HepG2 (cell line): Measurements from ENCODE around the gene SYTL1. TPM values are rescaled to one million over a fixed set of nuclear protein-coding genes. Genes with fewer than 3 reads are reported as not detected.

Experiments
- GMEB1 ChIP-seq: sonication (generic); formaldehyde crosslinking; IDR thresholded peaks from 2 replicates; pipeline ENCODE4 v1.5.1; 2020; ENCODE audit warnings: missing genetic modification reagents, mild to moderate bottlenecking, borderline replicate concordance
- ONECUT2 ChIP-seq: sonication (generic); formaldehyde crosslinking; IDR thresholded peaks from 2 replicates; pipeline ENCODE4 v1.4.0; 2020; ENCODE audit warnings: missing genetic modification reagents
- PCBP1 ChIP-seq: fragments of 200-400 bp; formaldehyde crosslinking; IDR thresholded peaks from 2 replicates; pipeline ENCODE4 v1.6.1; 2017; ENCODE audit warnings: mild to moderate bottlenecking, low read depth, low read length, borderline replicate concordance
- RORA ChIP-seq: sonication (generic); formaldehyde crosslinking; IDR thresholded peaks from 2 replicates; pipeline ENCODE4 v1.5.0; 2020; ENCODE audit warnings: mild to moderate bottlenecking, missing genetic modification reagents, moderate library complexity
- SALL2 ChIP-seq: sonication (generic); formaldehyde crosslinking; IDR thresholded peaks from 2 replicates; pipeline ENCODE4 v1.8.1; 2023; ENCODE audit warnings: mild to moderate bottlenecking, missing genetic modification reagents, inconsistent platforms
- SCMH1 ChIP-seq: sonication (generic); formaldehyde crosslinking; IDR thresholded peaks from 2 replicates; pipeline ENCODE4 v1.9.0; 2021; ENCODE audit warnings: missing genetic modification reagents, mild to moderate bottlenecking, borderline replicate concordance
- TBX2 ChIP-seq: sonication (generic); formaldehyde crosslinking; IDR thresholded peaks from 2 replicates; pipeline ENCODE4 v1.5.0; 2020; ENCODE audit warnings: missing genetic modification reagents, mild to moderate bottlenecking, borderline replicate concordance
- ZBTB42 ChIP-seq: sonication (generic); formaldehyde crosslinking; IDR thresholded peaks from 2 replicates; pipeline ENCODE4 v1.5.0; 2020; ENCODE audit warnings: mild to moderate bottlenecking, missing genetic modification reagents
- ZFP1 ChIP-seq: IDR thresholded peaks from 2 replicates; pipeline ENCODE4 v1.6.1; 2016
- ZNF260 ChIP-seq: sonication (generic); formaldehyde crosslinking; IDR thresholded peaks from 2 replicates; pipeline ENCODE4 v1.4.0; 2020; ENCODE audit warnings: missing genetic modification reagents, low read depth, mild to moderate bottlenecking, borderline replicate concordance
- ZNF30 ChIP-seq: sonication (generic); formaldehyde crosslinking; IDR thresholded peaks from 2 replicates; pipeline ENCODE4 v1.5.0; 2020; ENCODE audit warnings: mild to moderate bottlenecking, missing genetic modification reagents
- ZNF34 ChIP-seq: sonication (generic); formaldehyde crosslinking; IDR thresholded peaks from 2 replicates; pipeline ENCODE4 v1.4.0; 2020; ENCODE audit warnings: mild to moderate bottlenecking, missing genetic modification reagents, borderline replicate concordance
- ZNF589 ChIP-seq: sonication (generic); formaldehyde crosslinking; conservative IDR thresholded peaks from 2 replicates; pipeline ENCODE4 v1.8.0; 2022; ENCODE audit warnings: mild to moderate bottlenecking, moderate library complexity, missing genetic modification reagents
- ZNF605 ChIP-seq: sonication (generic); formaldehyde crosslinking; IDR thresholded peaks from 2 replicates; pipeline ENCODE4 v1.8.0; 2022; ENCODE audit warnings: mild to moderate bottlenecking, missing genetic modification reagents
- ZNF761 ChIP-seq: sonication (generic); formaldehyde crosslinking; conservative IDR thresholded peaks from 2 replicates; pipeline ENCODE4 v1.4.0; 2020; ENCODE audit warnings: mild to moderate bottlenecking, missing genetic modification reagents
- ZNF792 ChIP-seq: IDR thresholded peaks from 2 replicates; pipeline ENCODE4 v1.6.1; 2016
- polyA plus RNA-seq, 8 experiments: library from polyadenylated mRNA; depleted of rRNA in 3 of 8; stranded (reverse) in 7 of 8; unstranded in 1 of 8; fragments of >200 nt; fragmentation: Illumina TruSeq in 4 of 8; extraction: Trizol in 4 of 8; gene quantifications; 2 replicates each; pipeline versions ENCODE4 v1.2.1 to v1.2.3, GENCODE V29; 2011 to 2016; ENCODE audit warnings: low read depth in 4 of 8, missing spikeins in 1 of 8, mixed read lengths in 1 of 8; ENCODE audit not compliant: insufficient read depth in 1 of 8
- total RNA-seq, 5 experiments: library from RNA; depleted of rRNA; stranded (reverse); fragments of >200 nt; fragmentation: Illumina TruSeq; extraction: Trizol; gene quantifications; 2 replicates each; pipeline ENCODE4 v1.2.3, GENCODE V29; 2016; ENCODE audit warnings: low read depth in 1 of 5
- TF ChIP-seq, protein P1 (sequence below): sonication (generic); formaldehyde crosslinking; IDR thresholded peaks from 2 replicates; pipeline ENCODE4 v1.4.0; 2020; ENCODE audit warnings: mild to moderate bottlenecking, missing genetic modification reagents
- TF ChIP-seq, protein P2 (sequence below): sonication (generic); formaldehyde crosslinking; IDR thresholded peaks from 2 replicates; pipeline ENCODE4 v1.4.0; 2020; ENCODE audit warnings: missing genetic modification reagents
- TF ChIP-seq, protein P3 (sequence below): sonication (generic); formaldehyde crosslinking; IDR thresholded peaks from 2 replicates; pipeline ENCODE4 v1.4.0; 2020; ENCODE audit warnings: missing genetic modification reagents

The SYTL1 gene
- total and polyA plus RNA-seq, 2 of the 13 experiments (the other 11 are each of a cell fraction or from before 2014, with no cell fraction given) = 11.1 to 17.8 TPM

- TF ChIP-seq PCBP1 = 0 out of 2 replicates have a peak, but pooled peaks have one; percentile 77
- TF ChIP-seq, protein P1, sequence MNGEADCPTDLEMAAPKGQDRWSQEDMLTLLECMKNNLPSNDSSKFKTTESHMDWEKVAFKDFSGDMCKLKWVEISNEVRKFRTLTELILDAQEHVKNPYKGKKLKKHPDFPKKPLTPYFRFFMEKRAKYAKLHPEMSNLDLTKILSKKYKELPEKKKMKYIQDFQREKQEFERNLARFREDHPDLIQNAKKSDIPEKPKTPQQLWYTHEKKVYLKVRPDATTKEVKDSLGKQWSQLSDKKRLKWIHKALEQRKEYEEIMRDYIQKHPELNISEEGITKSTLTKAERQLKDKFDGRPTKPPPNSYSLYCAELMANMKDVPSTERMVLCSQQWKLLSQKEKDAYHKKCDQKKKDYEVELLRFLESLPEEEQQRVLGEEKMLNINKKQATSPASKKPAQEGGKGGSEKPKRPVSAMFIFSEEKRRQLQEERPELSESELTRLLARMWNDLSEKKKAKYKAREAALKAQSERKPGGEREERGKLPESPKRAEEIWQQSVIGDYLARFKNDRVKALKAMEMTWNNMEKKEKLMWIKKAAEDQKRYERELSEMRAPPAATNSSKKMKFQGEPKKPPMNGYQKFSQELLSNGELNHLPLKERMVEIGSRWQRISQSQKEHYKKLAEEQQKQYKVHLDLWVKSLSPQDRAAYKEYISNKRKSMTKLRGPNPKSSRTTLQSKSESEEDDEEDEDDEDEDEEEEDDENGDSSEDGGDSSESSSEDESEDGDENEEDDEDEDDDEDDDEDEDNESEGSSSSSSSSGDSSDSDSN (CRISPR knock-in tag) = peak; percentile 92
- TF ChIP-seq ZNF792 (CRISPR knock-in tag) = peak; percentile 85; the same call in 1 of the 2 replicates
- TF ChIP-seq ZNF260 = no peak; the same call in 1 of the 2 replicates
- TF ChIP-seq GMEB1 = peak; percentile 91
- TF ChIP-seq ZFP1 = peak; percentile 77; the same call in 1 of the 2 replicates
- no peak for TF ChIP-seq RORA (CRISPR knock-in tag)
- TF ChIP-seq ZNF761 (CRISPR knock-in tag) = no peak; the same call in 1 of the 2 replicates
- TF ChIP-seq ZNF589 (CRISPR knock-in tag) = peak; percentile 67; the same call in 1 of the 2 replicates
- no peak; the same call in 1 of the 2 replicates for TF ChIP-seq ONECUT2
- TF ChIP-seq ZNF30 (CRISPR knock-in tag) = no peak
- TF ChIP-seq SALL2 (CRISPR knock-in tag) = peak; percentile 98
- TF ChIP-seq, protein P2, sequence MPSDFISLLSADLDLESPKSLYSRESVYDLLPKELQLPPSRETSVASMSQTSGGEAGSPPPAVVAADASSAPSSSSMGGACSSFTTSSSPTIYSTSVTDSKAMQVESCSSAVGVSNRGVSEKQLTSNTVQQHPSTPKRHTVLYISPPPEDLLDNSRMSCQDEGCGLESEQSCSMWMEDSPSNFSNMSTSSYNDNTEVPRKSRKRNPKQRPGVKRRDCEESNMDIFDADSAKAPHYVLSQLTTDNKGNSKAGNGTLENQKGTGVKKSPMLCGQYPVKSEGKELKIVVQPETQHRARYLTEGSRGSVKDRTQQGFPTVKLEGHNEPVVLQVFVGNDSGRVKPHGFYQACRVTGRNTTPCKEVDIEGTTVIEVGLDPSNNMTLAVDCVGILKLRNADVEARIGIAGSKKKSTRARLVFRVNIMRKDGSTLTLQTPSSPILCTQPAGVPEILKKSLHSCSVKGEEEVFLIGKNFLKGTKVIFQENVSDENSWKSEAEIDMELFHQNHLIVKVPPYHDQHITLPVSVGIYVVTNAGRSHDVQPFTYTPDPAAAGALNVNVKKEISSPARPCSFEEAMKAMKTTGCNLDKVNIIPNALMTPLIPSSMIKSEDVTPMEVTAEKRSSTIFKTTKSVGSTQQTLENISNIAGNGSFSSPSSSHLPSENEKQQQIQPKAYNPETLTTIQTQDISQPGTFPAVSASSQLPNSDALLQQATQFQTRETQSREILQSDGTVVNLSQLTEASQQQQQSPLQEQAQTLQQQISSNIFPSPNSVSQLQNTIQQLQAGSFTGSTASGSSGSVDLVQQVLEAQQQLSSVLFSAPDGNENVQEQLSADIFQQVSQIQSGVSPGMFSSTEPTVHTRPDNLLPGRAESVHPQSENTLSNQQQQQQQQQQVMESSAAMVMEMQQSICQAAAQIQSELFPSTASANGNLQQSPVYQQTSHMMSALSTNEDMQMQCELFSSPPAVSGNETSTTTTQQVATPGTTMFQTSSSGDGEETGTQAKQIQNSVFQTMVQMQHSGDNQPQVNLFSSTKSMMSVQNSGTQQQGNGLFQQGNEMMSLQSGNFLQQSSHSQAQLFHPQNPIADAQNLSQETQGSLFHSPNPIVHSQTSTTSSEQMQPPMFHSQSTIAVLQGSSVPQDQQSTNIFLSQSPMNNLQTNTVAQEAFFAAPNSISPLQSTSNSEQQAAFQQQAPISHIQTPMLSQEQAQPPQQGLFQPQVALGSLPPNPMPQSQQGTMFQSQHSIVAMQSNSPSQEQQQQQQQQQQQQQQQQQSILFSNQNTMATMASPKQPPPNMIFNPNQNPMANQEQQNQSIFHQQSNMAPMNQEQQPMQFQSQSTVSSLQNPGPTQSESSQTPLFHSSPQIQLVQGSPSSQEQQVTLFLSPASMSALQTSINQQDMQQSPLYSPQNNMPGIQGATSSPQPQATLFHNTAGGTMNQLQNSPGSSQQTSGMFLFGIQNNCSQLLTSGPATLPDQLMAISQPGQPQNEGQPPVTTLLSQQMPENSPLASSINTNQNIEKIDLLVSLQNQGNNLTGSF (CRISPR knock-in tag) = no peak; the same call in 1 of the 2 replicates
- TF ChIP-seq ZNF605 (CRISPR knock-in tag) = peak; percentile 89
- TF ChIP-seq ZBTB42 = peak; percentile 89
- TF ChIP-seq, protein P3, sequence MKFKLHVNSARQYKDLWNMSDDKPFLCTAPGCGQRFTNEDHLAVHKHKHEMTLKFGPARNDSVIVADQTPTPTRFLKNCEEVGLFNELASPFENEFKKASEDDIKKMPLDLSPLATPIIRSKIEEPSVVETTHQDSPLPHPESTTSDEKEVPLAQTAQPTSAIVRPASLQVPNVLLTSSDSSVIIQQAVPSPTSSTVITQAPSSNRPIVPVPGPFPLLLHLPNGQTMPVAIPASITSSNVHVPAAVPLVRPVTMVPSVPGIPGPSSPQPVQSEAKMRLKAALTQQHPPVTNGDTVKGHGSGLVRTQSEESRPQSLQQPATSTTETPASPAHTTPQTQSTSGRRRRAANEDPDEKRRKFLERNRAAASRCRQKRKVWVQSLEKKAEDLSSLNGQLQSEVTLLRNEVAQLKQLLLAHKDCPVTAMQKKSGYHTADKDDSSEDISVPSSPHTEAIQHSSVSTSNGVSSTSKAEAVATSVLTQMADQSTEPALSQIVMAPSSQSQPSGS = peak; percentile 95
- TF ChIP-seq SCMH1 (CRISPR knock-in tag) = no peak
- TF ChIP-seq TBX2 (CRISPR knock-in tag) = peak; percentile 79; the same call in 1 of the 2 replicates
- no peak; the same call in 1 of the 2 replicates for TF ChIP-seq ZNF34 (CRISPR knock-in tag)
These were observed 19.8 kb upstream of the SYTL1 start, which contains the start of gene TMEM222 (continued) for GRCh38 chr1:27321813-27322568.
